Ishikawa (cell line): ENCODE measurements around the gene ESPL1.

Experiments used
- CREB1 ChIP-seq: IDR thresholded peaks from 2 replicates; pipeline ENCODE4 v1.6.1; 2012; ENCODE audit warnings: low read depth
- EGR1 ChIP-seq: IDR thresholded peaks from 2 replicates; pipeline ENCODE4 v1.6.1; 2012
- EP300 ChIP-seq: IDR thresholded peaks from 2 replicates; pipeline ENCODE4 v1.6.1; 2012; ENCODE audit warnings: borderline replicate concordance
- RAD21 ChIP-seq: IDR thresholded peaks from 2 replicates; pipeline ENCODE4 v1.6.1; 2012; ENCODE audit warnings: low read depth
- TAF1 ChIP-seq: IDR thresholded peaks from 2 replicates; pipeline ENCODE4 v1.6.1; 2012; ENCODE audit warnings: low read depth, mild to moderate bottlenecking
- TCF12 ChIP-seq: IDR thresholded peaks from 2 replicates; pipeline ENCODE4 v1.6.1; 2012; ENCODE audit warnings: low read depth
- TF ChIP-seq, protein P1 (sequence below): IDR thresholded peaks from 2 replicates; pipeline ENCODE4 v1.6.1; 2012
- TF ChIP-seq, protein P2 (sequence below): IDR thresholded peaks from 2 replicates; pipeline ENCODE4 v1.6.1; 2012; ENCODE audit warnings: low read depth, mild to moderate bottlenecking

DNA sequence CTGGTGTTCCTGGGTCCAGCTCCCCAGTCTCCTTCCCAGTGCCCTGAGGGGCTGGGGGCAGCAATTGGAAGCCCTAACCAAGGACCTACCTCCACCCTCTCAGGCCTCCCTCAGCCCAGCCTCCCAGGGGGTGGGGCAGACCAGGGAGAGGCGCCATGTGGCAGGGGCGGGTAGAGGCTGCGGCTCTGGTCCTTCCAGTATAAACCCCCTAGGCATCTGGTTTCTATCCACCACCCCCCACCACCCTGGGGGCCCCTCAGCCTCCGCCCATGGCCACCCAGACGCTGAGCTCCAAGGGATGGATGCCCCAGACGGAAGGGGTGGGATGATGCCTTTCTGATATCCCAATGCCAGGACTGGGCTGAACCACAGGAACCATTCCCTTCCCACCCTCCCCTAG lies 70.8 kb downstream of the ESPL1 start:
- TF ChIP-seq CREB1 = no peak
- TF ChIP-seq, protein P1, sequence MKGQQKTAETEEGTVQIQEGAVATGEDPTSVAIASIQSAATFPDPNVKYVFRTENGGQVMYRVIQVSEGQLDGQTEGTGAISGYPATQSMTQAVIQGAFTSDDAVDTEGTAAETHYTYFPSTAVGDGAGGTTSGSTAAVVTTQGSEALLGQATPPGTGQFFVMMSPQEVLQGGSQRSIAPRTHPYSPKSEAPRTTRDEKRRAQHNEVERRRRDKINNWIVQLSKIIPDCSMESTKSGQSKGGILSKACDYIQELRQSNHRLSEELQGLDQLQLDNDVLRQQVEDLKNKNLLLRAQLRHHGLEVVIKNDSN = no peak
- TF ChIP-seq RAD21 = no peak
- no peak for TF ChIP-seq TCF12
- TF ChIP-seq EP300 = no peak
- no peak for TF ChIP-seq EGR1
- TF ChIP-seq TAF1 = no peak
- TF ChIP-seq, protein P2, sequence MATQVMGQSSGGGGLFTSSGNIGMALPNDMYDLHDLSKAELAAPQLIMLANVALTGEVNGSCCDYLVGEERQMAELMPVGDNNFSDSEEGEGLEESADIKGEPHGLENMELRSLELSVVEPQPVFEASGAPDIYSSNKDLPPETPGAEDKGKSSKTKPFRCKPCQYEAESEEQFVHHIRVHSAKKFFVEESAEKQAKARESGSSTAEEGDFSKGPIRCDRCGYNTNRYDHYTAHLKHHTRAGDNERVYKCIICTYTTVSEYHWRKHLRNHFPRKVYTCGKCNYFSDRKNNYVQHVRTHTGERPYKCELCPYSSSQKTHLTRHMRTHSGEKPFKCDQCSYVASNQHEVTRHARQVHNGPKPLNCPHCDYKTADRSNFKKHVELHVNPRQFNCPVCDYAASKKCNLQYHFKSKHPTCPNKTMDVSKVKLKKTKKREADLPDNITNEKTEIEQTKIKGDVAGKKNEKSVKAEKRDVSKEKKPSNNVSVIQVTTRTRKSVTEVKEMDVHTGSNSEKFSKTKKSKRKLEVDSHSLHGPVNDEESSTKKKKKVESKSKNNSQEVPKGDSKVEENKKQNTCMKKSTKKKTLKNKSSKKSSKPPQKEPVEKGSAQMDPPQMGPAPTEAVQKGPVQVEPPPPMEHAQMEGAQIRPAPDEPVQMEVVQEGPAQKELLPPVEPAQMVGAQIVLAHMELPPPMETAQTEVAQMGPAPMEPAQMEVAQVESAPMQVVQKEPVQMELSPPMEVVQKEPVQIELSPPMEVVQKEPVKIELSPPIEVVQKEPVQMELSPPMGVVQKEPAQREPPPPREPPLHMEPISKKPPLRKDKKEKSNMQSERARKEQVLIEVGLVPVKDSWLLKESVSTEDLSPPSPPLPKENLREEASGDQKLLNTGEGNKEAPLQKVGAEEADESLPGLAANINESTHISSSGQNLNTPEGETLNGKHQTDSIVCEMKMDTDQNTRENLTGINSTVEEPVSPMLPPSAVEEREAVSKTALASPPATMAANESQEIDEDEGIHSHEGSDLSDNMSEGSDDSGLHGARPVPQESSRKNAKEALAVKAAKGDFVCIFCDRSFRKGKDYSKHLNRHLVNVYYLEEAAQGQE = no peak
